Neutrophil (primary cell): ENCODE measurements around the gene NPAS2.

Experiments
- H3K27ac ChIP-seq: fragments of 200-600 bp; sonication (generic); 2 replicates; pipeline ENCODE4 v1.5.1; 2016; ENCODE audit warnings: mild to moderate bottlenecking, moderate library complexity
- H3K27me3 ChIP-seq: fragments of 200-600 bp; sonication (generic); 2 replicates; pipeline ENCODE4 v1.6.0; 2016; ENCODE audit warnings: mild to moderate bottlenecking
- H3K36me3 ChIP-seq: fragments of 200-600 bp; sonication (generic); 2 replicates; pipeline ENCODE4 v1.5.1; 2017
- H3K4me1 ChIP-seq, 2 experiments: fragments of 200-600 bp in 1 of 2; sonication (generic) in 1 of 2; 1 replicate in 1 of 2; 2 replicates in 1 of 2; pipeline versions ENCODE4 v1.5.1 to v1.6.1; 2013 to 2016; ENCODE audit warnings: low read depth in 1 of 2, low read length in 1 of 2, mild to moderate bottlenecking in 1 of 2, moderate library complexity in 1 of 2; ENCODE audit not compliant: control insufficient read depth in 1 of 2, insufficient read depth in 1 of 2
- H3K4me3 ChIP-seq, 2 experiments: fragments of 200-600 bp in 1 of 2; sonication (generic) in 1 of 2; 1 replicate in 1 of 2; 2 replicates in 1 of 2; pipeline ENCODE4 v1.5.1; 2013 to 2016; ENCODE audit warnings: low read depth in 1 of 2, low read length in 1 of 2, mild to moderate bottlenecking in 1 of 2, moderate library complexity in 1 of 2
- H3K9me3 ChIP-seq: fragments of 200-600 bp; sonication (generic); 2 replicates; pipeline ENCODE4 v1.5.1; 2016
- TF ChIP-seq, protein P1 (sequence below): fragments of 200-600 bp; sonication (generic); IDR thresholded peaks from 2 replicates; pipeline ENCODE4 v1.5.1; 2016; ENCODE audit warnings: antibody characterized with exemption

NPAS2 gene

DNA sequence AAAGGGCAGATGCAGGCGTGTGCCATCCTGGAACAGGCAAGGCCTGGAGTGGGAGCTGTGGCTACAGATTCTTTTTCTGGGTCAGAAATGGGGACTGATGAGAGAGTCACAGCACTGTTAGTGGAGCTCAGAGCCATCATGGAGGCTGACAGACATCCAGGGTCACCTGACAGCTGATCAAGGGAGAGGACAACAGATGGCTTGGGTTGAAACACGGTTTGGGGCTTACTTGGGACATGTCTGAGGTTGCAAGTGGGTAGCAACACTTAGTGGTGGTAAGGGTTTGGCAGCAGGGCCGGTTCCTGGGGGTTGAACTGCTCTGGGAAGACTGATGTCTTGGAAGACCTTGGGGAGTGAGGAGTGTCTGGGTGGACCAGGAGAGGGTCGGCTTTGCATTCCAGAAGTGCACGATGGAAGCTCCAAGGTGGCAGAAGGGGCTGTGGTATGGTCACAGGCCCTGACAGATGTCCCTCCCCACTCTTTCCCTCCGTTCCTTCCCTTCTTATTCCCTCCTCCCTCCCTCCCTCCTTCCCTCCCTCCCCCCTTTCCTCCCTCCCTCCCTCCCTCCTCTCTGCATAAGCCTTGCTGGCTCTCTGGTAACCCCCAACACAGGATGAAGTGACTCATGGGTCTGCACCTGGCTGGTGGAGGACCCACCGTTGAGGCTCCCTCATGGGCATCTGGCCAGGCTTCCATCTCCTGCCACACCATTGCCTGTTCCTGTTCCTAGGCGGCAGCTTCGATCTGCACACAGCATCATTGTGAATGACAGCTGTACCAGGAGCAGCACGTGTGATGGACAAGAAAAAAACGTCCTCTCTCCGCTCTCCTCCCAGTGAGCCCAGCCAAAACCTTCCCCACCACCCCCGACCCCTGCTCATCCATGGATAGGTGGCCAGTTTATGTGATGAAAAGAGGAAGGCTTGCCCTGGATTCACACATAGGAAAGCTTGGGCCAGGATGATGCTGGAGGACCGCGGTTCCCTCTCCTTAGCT, 118.4 kb downstream of the NPAS2 start:
- TF ChIP-seq, protein P1, sequence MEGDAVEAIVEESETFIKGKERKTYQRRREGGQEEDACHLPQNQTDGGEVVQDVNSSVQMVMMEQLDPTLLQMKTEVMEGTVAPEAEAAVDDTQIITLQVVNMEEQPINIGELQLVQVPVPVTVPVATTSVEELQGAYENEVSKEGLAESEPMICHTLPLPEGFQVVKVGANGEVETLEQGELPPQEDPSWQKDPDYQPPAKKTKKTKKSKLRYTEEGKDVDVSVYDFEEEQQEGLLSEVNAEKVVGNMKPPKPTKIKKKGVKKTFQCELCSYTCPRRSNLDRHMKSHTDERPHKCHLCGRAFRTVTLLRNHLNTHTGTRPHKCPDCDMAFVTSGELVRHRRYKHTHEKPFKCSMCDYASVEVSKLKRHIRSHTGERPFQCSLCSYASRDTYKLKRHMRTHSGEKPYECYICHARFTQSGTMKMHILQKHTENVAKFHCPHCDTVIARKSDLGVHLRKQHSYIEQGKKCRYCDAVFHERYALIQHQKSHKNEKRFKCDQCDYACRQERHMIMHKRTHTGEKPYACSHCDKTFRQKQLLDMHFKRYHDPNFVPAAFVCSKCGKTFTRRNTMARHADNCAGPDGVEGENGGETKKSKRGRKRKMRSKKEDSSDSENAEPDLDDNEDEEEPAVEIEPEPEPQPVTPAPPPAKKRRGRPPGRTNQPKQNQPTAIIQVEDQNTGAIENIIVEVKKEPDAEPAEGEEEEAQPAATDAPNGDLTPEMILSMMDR, result no peak

DNA sequence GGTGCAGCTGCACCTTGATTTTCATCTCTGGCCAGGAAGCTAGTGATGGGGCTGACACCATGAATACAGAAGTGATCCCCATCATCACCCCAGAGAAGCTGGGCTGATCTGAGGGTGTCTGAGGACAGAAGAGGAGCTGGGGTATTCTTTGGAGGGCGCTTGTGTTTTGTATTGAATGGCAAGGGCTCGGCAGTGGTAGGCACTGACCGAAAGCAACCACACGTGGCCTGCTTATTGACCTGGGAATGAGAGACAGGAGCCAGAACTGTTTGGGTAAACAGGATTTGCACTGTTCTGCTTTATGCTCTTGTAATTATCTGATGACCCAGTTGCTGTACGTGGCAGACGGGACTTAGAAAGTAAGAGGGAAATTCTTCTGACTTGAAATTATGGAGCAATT, 119.5 kb downstream of the NPAS2 start:
- TF ChIP-seq, protein P1, result no peak
- no peaks in the 10 kb centered on the region for H3K36me3 ChIP-seq

More for the DNA sequence above, 118.4 kb downstream of the NPAS2 start:
- no peak overlapping the region for H3K4me3 ChIP-seq
- H3K9me3 ChIP-seq, result no peaks in the 10 kb centered on the region
- no peaks in the 10 kb centered on the region for H3K4me1 ChIP-seq
- no peaks in the 10 kb centered on the region for H3K36me3 ChIP-seq
- no peaks in the 10 kb centered on the region for H3K27me3 ChIP-seq
- no peak overlapping the region for H3K27ac ChIP-seq

DNA sequence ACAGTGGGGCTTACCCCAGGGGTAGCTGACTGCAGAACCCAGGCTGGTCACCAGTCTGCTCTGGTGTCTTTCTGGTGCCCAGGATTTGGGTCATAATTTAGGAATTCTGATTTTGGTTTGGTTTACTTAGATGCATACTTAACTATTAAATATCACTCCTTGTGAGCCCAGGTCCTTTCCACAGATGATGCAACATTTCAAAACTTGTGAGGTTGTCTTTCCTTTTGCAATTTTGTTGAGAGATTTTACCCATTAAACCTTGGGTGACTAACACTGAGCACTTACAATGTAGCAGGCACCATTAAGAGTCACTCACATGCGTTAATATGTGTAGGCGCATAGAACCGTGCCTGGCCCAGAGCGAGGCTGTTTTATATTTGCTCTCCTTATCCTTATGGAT, 120.3 kb downstream of the NPAS2 start:
- Histone ChIP-seq H3K27me3 (no peaks in the 10 kb centered on the region), H3K27ac (no peak overlapping the region), H3K4me1 (no peaks in the 10 kb centered on the region), H3K36me3 (no peaks in the 10 kb centered on the region), H3K4me3 (no peak overlapping the region), H3K9me3 (no peaks in the 10 kb centered on the region)
- TF ChIP-seq, protein P1, result no peak

More for the DNA sequence above, 119.5 kb downstream of the NPAS2 start:
- no peaks in the 10 kb centered on the region for H3K4me1 ChIP-seq
- no peak overlapping the region for H3K4me3 ChIP-seq
- H3K9me3 ChIP-seq, result no peaks in the 10 kb centered on the region
- no peak overlapping the region for H3K27ac ChIP-seq
- no peaks in the 10 kb centered on the region for H3K27me3 ChIP-seq

DNA sequence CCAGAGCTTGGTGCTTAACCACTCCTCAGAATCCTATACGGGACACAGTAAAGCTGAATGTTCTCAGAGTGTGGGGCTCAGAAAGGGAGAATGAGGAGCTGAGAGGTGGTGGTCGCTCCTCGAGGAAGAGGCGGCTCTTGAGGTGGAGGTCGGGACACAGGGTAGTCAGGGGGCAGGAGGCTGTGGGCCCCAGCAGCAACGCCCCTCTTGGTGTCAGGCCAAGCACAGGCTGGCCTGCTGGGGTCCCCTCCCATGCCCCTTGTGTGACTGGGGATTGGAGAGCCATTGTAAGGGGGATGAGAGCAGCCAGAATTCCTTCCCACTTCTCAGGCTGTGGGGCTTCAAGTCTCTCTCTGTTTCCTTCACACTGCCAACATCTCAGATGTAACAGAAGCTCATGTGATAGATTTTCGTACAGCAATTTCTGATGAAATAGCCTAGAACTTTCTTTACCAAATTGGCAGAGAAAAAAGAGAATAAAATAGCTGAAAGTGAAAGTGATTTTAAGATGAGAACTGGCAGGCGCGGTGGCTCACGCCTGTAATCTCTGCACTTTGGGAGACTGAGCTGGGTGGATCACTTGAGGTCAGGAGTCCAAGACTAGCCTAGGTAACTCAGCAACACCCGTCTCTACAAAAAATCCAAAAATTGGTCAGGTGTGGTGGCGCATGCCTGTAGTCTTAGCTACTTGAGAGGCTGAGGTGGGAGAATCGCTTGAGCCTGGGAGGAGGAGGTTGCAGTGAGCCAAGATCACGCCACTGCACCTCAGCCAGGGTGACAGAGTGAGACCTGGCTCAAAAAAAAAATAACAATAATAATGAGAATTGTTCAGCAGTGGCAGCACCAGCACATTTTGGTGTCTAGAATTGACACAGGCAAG, 121.1 kb downstream of the NPAS2 start:
- TF ChIP-seq, protein P1, result no peak
- Histone ChIP-seq H3K4me1 (no peaks in the 10 kb centered on the region), H3K4me3 (no peak overlapping the region), H3K36me3 (no peaks in the 10 kb centered on the region), H3K27ac (no peak overlapping the region), H3K27me3 (no peaks in the 10 kb centered on the region), H3K9me3 (no peaks in the 10 kb centered on the region)

DNA sequence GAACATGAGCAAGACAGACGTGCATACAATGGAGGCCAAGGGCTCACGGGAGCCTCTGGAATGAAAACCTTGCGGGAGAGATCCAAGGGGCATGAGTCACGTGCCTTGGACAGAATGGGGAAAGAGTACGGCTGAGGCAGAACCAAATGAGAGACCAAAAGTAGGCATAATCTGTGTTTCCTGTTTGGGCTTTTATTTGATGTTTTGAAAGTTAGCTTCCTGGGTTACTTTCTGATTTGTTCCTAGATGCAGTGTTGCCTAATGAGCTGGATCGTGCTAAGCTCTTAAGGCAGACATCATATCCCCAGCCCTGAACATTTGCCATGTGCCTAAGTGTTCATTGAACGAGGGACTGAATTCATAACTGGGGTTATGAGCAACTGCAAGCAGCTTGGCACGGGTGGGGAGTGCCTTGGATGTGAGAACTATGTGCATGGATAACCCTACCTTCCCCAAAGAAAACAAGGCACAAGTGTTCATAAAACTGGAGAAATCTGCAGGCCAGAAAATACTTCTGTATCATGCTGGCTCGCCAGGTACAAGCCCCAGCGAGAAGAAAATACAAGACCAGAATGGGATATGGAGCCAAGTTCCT, 121.8 kb downstream of the NPAS2 start:
- Histone ChIP-seq H3K36me3 (no peaks in the 10 kb centered on the region), H3K9me3 (no peaks in the 10 kb centered on the region), H3K27ac (no peak overlapping the region), H3K4me1 (no peaks in the 10 kb centered on the region), H3K4me3 (no peak overlapping the region), H3K27me3 (no peaks in the 10 kb centered on the region)
- TF ChIP-seq, protein P1, result no peak
